NCI-H2227 treated with DMSO at 0.1 percent for 48 hours (cell line): Measurements from ENCODE around the gene NAA10.

Experiments used
- DNase-seq: peaks from one replicate; lab custom pipeline; 2025; lab: John Stamatoyannopoulos, UW

The NAA10 gene

DNA sequence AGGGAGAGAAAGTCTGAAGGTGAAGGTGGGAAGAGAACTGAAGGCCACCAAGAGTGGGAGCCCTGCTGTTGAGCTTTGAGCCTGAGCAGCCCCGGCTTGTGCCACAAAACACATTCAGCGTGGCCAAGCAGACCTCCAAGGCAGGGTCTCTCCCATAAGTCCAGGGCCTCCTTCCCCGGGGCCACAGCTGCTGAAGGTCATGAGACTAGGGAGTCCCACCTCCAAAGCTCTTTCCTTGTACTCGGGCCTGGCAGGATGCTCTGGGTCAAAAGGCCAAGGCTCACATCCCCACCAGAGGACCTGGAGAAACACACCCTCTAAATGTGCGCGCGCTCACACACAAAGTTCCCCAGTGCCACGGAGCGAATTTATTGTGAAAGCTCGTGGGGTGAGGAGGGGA lies 5.3 kb downstream of the NAA10 start:
- DNase-seq: no peak

DNA sequence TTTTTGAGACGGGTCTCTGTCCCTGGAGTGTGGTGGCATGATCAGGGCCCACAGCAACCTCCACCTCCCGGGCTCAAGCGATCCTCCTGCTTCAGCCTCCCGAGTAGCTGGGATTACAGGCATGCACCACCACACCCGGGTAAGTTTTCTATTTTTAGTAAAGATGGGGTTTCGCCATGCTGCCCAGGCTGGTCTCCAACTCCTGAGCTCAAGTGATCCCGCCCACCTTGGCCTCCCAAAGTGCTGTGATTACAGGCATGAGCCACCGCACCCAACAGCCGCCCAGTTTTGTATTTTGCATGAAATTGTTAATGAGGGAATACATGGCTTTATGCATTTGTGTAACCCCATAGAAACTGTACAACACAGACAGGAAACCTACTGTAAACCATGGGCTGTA lies 6.0 kb downstream of the NAA10 start:
- no peak for DNase-seq

DNA sequence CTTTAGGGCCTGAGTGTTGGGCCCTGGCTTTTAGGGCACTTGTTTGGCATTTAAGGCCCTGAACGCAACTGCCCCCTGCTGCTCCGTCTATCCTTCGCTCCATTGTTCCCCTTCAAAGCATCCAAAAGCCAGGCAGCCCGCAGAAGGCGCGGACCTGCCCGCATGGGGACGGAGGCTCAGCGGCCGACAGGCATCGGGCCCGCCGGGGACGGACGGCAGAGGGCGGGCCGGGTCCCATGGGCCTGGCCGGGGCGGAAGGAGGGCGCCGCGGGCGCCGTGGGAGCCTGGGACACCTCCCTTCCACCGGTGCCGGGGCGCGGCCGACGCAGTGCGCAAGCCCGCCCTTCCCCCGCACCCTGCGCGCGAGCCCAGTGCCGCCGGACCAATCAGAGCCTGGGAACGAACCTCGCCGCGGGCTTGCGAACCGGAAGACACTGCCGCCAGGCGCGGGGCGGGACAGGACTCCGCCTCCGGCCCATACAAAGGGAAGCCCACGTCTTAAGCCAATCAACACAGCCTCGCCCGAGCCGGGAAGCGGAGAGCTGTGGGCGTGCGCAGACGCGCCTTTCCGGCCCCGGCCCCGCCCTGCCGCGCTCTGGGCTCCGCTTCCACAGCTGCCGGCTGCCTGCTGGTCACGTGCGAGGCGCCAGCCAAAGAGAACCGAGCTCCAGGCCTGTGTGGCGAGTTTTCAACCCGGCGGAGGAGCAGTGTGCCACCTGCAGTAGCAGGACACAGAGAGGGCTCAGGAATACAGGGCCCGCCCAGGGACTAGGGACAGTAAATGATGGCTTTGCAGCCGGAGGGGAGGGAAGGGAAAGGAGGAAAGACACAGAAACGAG lies 6.7 kb downstream of the NAA10 start:
- DNase-seq: peak; percentile 97

DNA sequence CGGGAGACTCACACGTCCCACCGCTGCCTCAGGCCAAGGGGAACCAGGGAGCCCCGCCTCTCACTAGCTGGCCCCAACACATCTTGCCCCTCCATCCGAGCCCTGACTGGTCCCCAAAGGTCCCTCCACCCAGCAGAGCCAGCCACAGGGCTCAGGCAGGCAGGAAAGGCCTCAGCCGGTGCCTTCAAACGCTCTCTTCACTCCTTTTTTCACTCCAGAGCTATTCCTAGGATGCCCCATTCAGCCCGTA lies 7.2 kb downstream of the NAA10 start:
- DNase-seq: peak; percentile 57

DNA sequence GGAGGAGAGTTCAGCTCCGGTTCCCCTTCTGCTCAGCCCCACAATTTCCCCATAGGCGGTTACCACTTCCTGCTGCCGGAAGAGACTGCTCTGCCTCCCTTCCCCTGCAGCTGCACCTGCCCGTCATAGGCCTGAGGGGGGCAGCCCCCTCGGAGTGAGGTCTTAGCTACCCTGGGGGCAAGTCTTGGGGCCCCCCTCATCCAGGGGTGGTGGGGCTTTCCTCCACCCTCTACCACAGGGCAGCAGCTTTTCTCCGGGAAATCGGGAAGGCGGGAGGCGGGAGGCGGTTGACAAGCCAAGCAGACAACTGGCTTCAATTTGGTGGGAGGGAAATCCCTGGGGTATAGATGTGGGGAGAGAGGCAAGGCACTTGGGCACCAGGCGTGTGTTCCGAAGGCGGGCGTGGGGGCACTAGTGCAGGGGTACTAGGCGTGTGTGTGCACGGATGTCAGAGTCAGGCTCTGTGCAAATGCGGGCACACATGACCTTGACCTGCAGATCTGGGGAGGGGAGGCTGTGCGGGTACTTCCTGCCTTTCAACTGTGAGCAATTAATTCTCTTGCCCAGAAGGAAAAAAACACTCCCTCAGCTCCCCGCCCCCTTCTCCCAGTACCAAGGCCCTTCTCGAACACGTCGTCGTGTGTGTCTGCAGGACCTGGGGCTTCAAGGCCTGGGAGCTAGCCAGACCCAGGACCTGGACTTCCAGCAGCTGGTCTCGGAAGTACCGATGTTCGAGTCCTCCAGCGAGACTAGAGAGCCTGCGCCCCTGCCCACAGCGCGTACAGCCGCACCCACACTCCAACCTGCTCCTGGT lies 7.8 kb downstream of the NAA10 start:
- peak; percentile 68 for DNase-seq

DNA sequence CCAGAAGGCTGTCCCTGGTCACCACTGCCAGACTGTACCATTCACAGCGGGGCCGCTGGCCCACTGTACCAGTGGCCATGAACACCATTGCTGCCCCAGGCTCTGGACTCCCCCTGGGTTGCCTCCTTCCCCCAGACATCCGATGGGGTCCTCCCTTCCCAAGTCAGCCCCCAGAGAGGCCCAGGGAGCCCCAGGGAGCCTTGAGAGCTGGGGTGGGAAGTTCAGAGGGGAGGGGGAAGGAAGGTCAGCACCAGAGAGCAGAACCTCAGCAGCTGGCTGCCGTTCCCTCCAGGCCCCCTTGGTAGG lies 8.3 kb downstream of the NAA10 start:
- DNase-seq: no peak

DNA sequence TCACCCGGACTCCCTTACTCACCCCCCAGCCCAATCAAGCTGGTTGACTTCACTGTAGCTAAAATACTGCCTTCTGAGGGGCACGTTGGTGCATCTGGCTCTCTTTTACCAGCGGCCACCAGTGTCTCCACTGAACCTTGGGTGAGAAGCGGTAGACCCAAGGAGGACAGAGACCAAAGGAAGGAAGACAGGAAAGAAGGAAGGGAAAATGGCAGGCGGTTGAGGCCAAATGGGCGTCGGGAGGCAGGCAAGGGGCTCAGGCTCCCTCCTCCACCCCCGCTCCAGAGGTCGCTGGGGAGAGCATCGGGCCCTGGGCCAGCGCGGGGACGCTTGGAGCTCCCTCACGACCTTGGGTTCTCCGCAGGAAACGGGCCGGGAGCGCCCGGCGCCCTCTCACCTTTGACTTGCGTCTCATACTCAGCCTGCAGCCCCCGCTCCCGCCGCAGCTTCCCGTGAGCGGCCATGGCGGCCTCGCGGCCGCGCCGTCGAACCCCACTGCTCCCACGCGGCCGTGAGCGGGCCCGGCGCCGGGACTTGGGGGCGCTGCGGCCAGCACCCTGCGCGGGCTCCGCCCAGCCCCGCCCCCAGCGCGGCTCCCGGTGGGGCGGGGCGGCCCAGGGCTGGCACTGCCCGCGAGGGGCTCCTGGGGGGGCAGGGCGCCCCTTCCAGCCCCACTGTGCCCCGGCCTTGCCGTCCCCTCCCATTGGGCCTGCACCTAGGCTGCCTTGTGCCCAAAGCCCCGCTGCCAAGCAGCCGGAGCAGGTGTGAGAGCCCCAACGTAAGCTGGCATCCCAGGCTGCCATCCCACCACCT lies 8.9 kb downstream of the NAA10 start, which contains the start of gene ARHGAP4:
Gene ARHGAP4 (minus strand): TSS at position 526 of the 813 bp plus-strand sequence. CDS start 62 bp downstream, at position 464.
- no peak for DNase-seq

DNA sequence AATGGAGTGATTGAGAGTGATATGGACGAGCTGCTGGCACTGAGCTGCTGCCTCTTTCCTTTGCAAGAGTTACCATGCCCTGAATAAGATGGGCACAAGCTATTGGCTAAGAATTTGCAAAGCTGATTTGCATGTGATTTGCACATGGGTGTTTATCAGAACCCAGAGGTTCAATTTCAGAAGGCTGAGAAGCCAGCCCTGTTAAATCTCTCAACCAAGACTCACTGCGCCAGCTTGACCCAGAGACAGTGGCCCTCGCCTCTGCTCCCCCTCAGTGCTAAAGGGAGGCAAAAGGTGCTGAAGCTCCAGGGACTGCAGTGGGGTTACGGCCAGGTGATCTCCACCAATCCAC lies 9.5 kb downstream of the NAA10 start:
- no peak for DNase-seq

DNA sequence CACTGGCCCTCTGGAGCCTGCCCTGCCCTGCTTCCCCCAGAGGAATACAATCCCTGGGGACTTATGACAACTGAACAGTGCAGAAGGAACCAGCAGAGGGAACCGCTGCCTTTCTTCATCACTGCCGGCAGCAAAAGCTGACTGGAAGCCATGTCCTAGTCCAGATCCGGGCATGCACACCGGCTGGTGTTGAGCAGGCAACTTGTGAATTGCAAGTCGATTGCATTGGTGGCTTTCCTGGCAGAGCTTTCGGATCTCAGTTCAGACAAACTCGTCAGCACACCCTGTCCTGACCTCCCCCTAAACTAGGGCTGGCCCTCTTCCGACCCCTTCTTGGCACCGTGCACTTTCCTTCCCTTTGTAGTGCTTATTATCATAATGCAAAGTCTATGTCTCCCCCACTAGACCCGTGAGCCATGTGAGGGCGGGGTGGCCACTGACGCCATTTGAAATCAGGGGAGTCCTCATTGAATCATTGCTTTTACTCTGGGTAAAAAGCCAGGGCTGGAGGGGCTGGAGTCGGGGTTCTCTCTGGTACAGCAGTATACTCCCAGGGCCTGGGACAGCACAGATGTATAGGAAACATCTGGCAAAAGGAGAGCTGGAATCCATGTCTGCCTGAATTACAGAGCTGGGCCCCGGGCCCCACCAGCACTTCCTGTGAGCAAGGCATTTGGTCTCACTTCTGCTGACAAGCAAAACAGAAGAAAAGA lies 10.5 kb downstream of the NAA10 start:
- peak; percentile 6 for DNase-seq

DNA sequence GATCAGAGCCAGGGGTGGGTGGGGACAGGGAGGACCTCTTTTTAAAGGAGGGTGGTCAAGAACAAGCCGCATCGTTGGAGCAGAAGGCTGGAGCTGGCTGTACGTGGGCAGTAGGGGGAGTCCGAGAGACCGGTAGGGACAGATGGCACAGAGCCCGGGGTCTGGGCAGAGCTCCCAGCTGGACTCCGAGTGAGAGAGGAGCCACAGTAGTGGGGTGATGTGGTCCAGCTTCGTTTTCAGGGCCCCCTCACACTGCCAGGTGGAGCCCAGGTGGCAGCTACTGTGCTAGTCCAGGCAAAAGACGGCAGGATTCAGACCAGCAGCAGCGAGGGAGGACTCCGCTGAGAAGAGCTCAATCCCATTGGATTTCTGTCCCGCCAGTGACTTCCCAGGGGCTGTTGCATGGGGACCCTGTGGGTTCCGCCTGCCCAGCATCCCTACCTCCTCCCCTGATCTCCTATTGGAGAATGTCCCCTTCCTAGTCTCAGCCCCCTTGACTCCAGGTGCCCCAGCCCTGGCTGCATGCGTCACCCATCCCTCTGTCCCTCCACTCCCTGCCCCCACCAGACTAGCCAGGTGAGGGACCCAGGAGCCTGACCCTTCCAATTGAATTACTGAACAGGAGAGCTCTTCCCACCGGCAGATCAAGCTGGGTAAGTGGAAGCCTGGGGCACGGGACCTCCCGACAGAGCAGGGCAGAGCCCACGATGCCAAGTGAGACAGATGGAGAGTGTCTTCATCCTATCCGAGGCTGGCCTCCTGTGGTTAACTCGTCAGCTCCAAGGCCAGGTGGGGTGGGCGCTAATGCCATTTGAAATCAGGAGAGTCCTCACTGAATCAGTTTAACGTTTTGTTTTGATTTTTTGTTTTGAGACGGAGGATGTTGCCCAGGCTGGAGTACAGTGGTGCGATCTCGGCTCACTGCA lies 11.6 kb downstream of the NAA10 start:
- DNase-seq: peak; percentile 14

DNA sequence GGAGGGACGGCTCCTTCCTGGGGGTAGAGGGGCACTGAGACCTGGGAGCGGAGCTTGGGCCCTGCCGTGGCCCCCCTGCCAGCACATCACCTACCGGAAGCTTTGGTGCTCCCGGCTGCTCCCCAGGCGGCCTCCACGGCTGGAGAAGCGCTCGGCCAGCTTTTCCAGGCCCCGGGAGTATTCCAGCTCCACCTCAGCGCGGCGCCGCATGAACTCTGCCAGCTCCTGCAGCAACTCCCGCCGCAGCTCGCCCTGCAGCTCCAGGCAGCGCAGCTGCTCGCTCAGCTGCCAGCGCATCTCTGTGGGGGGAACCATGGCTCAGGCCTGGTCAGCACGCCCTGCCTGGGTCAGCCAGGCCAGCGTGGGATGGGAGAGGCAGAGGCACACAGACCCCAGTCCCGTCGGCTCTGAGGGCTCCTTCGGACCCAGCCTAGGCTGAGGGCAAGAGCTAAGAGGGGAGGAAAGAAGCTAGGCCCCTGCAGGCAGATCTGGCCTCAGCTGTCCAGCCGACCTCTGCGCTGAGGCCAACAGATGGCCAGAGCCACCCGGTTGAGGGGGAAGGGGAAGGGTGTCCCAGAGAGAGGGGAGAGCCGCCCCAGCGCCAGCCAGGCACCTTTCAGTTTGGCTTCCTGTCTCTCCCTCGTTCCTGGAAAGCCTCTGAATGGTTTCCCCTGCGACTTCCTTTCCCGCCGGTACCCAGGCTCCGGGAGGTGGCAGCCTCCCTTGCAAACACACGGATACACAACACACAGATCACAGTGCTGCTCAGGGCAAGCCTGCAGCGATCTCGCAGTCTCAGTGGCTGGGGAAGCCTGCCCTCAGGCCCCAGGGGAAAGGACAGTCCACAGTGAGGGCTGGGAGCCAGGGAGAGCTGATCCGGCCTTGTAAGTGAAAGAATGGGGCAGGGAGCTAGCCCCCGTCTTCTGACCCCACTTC lies 13.1 kb downstream of the NAA10 start:
- peak; percentile 15 for DNase-seq

DNA sequence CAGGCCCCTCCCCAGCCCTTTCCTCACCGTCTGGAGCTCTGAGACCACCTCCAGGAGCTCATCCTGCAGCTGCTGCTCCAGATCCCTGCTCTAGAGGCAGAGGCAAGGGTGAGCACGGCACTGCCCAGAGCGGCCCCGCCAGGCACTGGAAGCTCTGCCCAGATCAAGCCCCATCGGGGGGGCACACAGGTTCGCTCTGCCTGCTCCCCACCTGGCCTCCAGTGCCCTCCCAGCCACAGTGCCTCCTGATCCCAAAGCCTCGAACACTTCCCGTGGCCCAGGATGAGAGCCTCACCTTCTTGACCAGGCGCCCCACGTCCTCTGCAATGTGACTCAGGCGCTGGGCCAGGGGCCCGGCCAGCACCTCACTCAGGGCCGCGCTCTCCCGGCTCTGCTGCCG lies 13.8 kb downstream of the NAA10 start:
- no peak for DNase-seq

DNA sequence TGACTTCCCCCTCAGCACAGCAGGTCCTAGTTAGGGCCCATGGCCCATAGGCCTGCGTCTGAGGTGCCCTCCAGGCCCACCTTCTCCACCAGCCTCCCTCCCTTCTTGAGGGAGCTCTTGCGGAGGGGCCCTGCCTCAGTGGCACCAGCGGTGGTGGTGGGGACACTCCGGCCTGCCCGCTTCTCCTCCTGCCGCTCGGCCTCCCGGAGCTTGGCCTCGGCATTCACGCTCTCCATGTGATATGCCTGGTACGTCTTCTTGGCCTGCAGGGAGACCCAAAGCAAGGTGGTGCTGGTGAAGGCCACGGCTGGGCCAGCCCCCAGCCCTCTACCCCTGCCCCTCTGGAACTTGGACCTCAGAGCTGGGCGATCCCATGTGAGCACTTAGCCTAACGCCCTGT lies 14.3 kb downstream of the NAA10 start:
- DNase-seq: no peak

DNA sequence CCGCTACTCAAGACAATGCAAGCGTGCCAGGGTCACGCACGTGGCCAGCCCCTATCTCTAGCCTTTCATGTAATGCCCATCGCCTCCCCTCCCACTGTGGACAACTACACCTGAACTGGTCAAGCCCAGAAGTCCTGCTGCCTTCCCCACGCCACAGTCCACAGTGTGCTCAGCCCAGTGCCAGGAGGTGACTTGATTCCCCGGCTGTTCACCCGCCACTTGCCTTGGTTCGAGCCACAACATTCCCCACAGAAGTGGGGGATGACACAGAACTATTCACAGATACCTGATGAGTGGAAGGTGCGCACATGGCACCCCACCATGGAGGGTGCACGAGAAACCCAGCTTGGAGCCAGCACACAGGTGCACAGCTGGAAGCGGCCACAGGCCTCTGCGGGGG lies 15.6 kb downstream of the NAA10 start:
- DNase-seq: no peak

DNA sequence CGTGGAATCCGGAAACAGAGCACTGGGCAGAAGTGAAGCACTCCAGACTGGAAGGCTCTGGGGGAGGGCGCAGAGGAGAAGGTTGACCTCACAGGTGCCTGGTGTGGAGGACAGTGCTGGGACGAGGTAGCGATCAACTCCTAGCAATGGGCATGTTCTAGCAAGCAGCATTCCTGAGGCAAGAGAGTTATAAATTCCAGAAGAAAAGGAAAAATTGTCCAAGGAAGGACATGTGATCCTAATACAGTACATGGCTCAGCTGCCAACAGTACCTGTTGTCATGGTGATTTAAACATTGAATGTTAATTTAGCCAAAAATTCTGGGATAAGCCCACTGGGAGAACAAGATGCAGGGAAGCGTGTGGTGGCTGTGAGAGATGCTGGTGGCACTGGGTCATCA lies 17.0 kb downstream of the NAA10 start:
- no peak for DNase-seq

DNA sequence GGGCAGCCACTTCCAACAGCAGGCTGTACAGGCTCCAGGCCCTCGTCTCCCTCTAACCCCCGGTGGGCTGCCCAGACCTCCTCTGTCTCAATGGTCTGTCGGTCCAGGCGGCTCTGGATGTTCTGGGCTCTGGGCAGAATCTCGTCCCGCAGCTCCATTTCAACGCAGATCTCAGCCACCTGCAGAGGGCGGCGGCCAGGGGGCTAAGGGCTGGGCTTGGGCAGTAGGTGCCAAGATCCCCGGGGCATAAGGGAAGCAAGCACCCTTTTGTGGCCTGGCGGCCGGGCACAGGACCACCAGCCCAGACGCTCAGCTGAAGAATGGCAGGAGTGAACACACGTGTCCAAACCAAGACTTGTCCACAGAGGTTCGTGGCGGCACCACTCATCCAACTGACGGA lies 21.1 kb downstream of the NAA10 start:
- DNase-seq: no peak

DNA sequence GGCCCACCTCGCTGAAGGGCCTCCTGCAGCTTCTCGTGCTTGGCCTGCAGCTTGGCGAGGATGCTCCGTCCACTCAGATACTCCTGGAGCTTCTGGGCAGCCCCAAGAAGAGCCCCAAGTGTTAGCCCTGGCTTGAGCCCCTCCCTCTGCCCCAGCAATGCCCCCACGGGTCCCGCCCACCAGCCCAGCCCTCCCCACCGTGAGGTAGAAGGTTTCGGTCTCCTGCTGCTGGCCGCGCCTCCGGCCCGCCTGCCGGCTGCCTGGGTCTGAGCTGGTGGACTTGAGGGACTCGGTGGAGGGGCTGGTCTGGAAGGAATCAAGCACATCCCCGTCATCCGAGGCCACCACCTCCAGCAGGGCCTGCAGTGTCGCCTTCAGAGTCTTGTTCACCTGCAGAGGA lies 21.6 kb downstream of the NAA10 start:
- DNase-seq: no peak

DNA sequence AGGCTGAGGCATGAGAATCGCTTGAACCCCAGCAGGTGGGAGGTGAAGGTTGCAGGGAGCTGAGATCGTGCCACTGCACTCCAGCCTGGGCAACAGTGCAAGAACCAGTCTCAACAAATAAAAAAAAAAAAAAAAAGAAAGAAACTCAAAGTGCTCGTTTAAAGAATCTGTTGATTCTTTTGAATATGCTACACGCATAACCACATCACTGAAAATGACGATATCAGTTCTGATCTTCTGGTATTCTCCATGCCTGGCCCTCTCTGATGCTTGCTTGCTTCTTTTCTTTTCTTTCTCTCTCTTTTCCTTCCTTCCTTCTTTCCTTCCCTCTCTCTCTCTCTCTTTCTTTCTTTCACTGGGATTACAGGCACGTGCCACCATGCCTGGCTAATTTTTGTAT lies 23.0 kb downstream of the NAA10 start:
- no peak for DNase-seq

DNA sequence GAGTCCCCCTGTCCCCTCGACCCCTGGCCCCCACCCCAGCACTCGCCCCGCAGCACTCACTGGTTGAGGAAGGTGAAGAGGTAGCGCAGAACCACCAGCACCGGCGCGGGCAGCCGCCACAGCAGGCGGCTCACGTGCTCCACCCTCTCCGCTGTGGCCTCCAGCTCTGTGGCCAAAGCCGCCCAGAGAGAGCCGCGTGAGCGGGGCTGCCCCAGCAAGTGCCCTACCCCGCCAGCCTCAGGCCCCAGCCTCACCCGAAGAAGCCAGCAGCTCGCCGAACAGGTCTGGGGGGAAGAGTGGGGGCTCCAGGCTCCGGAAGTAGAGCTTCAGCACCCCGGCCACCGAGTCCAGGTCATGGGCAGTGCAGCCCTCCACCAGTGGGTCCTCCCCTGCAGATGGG lies 24.4 kb downstream of the NAA10 start:
- no peak for DNase-seq

DNA sequence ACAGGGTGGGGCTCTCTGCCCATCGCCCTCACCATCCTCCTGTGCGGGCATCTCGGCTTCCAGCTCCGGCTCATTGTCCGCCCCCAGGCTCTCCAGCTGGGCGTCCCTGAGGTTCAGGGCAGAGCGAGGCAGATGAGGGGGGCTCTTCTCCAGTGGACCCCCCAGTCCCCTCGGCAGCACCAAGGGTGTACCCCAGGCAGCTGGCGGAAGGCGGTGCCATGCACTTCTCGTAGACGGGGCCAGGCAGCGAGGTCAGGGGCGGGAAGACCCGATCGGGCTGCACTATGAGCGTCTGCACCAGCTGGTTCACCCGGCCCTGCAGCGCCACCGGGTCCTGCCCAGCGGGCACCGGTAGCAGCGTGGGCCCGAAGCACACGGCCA lies 24.9 kb downstream of the NAA10 start:
- no peak for DNase-seq
